Hematopoietic multipotent progenitor cell (in vitro differentiated cells): ENCODE results near the gene CNTN5. TPM values are rescaled to one million over a fixed set of nuclear protein-coding genes. Genes with fewer than 3 reads are reported as not detected.
"Not testable (repeated sequence)": the region's sequence is repeated elsewhere in the genome, so short reads cannot be mapped to it uniquely, and the experiment has no call there.

Source experiments
- DNase-seq, 3 donors: peaks; one replicate each; pipeline ENCODE4 v3.0.0-alpha.2; 2011 to 2015; ENCODE audit warnings: low read depth in 2 of 3, low spot score in 2 of 3
- total RNA-seq: library from RNA; depleted of rRNA; stranded (reverse); fragments of >200 nt; gene quantifications from one replicate; pipeline ENCODE4 v1.2.3, GENCODE V29; 2012

The CNTN5 gene
- not detected for total RNA-seq

DNA sequence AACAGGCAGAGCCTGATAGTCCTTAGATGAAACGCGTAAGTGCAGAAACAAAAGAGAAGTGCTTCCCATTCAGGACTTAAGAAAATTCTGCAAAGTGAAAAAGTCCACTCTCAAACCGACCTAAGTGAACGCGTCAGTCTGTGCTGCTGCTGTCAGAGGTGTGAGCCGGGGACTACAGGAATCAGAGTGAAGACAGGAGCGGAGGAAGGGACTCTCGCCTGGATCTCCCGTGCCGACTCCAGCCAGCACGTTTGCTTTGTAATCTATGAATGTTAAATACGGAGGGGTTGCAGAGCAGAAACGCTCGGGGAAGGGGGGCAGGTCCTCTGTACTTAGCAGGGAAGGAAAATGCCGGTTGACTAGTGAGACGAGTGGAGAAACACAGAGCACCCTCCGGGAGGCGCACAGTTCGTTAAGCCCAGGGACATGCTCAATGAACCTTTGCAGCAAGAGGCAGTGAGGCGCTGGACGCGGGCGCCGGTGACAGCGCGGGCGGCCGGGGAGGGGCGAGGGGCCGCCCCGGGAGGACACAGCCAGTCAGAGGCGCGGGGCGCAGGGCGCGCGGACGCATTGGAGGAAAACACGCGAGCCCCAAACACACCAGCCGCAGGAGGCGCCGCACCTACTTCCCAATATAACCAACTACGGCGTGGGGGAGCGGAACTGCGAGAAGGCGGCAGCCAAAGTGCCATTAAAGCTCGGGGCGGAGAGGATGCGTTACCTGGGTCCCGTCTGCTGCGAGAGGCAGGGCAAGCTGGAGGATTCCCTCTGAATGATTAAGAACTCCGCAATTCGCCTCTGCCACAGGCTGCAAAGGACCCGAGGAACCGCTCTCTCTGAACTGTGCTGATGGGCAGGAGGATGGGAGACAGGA is at the start of gene CNTN5:
CNTN5 (plus strand) TSS at position 598 of the 874 bp plus-strand sequence.
- peak in 2 of 3 donors; percentile 79 to 80 for DNase-seq

DNA sequence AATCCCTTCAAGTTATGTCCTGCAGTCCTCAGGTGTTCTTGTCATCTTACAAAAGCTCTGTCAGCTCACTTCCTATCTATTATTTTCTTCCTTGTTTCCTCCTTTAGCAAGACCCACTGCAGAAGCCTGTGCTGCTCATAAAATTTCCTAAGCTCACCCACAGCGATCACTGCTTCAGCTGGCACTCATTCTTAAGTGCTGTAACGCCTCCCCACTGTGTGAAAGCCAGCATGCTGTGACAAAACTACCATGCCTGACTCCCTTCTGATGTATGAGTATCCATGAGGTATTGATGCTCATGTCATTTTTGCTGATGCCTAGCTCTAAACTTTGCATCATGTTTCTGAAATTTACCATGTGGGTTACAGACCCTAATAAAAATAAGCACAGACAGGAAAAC is 41.5 kb upstream of the CNTN5 start:
- DNase-seq: no peak

DNA sequence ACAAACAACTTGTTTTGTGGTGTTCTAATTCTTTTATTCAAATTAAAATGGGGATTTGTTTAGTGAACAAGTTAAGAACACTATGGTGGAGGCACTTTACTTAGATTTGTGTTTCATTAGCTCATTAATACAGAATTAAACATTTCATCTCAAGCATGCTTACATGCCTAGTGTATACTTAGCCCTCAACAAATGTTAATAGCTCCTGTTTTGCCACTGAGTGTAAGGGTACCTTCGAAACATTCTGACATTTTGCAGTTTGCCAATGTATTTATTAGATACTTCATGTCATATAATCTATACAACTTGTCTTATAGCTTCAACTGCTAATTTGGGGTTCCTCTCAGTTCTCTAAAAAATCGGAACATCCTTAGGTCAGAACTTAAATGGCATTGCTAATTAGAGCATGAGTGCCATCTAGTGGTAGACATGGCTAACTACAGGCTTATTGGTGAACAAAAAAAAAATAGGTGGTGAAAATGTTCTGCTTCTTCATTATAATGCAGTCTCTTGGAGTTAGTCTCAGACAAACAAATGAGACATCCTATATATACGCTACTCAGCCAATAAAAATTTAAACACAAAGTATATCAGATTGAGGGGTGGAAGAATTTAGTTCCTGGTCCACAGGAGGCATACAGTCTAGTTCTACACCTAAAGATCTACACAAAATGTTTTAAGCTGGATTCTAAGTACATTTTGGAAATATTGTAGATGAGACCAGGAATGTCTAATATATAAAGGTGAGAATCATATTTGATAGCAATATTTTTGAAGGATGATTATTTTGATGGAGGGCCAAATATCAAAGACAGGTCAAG is 4.9 kb upstream of the CNTN5 start:
- peak in 2 of 3 donors; percentile 45 to 74 for DNase-seq

DNA sequence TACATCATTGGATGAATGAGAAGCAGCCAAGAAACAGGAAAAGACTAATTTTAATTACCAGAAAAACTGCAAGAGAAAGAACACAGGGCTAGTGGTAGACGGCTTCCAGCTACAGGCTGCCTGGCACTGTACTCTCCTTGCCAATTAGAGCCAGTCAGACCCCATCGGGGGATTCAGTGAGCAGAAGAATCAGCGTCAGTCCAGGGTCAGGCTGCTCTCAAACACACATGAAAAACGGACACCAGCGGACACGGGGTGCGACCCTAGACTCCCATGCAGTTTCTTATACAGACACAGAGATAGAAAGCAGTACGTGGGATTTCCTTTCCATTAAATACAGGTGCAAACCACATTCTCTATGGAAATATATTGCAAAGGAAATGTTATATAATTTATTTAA is 1.1 kb upstream of the CNTN5 start:
- no peak for DNase-seq

DNA sequence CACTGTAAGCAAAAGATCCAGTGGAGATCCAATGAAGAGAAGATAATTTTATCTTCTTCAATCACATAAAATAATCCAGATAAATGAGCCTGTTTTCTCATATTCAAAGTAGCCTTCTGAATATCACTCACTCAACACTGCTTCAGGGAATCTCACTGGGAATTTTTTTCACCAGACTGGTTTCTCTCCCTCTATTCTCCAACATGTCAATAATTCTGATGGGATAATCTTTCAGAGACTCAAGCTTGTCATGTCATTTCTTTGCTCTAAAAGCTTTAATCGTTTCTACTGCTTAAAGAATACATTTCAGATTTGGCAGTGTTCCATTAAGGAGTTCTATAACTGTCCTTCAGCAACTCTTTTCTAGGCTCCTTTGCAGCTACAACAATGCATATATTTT is 16.3 kb downstream of the CNTN5 start:
- DNase-seq: no peak

DNA sequence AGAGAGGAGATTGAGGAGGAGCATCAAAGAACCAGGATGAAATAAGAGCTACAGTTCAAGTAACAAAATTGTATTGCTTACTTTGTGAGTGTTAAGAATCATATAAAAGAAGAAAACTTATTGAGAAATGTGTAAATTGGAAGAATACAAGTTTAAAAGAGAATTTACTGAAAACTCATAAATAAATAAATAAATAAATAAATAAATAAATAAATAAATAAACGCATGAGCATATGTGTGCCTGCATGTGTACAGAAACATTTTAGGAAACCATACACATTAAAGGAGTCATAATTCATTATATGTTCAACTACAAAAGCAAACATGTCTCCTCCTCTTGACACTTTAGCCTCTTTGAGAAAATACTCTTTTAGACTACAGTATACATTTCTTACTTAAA is 42.6 kb downstream of the CNTN5 start:
- no peak for DNase-seq

DNA sequence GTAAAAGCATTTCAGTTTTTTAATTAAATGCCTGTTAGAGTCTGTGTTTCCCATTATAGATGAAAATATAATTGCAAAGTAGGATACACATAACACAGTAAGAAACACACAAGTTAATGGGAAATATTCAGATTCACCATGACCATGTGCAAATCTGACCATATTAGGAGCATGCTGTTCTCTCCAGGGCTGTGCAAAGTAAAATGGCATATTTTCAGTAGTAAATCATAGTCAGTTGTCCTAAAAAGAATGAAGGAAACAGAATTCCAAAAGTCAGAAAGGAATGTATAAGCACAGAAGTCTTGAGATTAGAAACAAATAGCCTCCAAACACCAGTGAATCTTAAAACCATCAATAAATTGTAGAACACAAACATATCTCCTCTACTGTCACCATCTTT is 44.4 kb downstream of the CNTN5 start:
- DNase-seq: no peak

DNA sequence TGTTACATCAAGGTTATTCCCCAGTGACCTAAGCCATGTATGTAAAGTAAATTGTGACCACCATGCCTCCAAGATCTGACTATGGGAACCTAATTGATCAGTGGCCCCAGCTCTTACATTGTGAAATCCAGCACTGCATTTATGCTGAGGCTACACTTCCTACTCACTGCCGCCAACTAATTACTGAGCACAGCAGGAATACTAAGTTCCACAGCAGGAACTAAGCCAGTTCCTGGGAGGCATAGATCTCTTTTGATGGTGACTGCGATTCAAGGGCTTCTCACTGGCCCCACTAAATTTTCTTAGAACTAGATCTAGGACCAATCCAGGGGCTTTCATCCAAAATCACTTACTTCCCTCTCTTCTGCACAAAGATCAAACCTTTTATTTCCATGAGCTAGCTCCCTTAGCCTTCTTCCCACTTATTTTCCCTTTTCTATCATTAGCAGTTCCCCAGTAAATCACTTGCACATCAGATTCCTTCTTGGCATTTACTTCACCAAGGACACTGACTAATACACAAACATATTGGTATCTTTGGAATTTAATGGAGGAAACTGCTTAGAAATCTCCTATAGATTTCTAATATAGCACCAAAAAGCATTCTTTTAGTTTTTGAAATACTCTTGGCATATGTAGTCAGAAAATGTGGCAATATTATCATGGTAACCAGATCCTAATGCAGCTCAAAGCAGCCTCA is 46.0 kb downstream of the CNTN5 start:
- DNase-seq: no peak

DNA sequence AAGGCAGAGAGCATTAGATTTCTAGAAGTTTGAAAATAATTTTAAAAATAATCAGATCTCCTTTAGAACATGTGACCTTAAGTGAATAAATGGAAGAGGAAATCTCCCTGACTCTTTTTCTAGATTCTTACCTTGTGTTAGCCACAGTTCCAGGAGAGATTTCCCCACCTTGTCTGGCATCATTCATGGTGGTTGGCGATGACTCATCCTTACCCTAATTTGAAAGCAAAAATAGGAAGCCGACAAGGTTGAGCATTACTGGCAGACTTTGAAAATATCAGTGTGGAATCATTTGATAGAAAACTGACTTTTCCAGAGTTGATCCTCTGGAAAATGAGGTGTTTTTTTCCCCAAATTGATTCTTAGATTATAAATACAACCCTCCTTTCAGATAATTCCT is 48.1 kb downstream of the CNTN5 start:
- DNase-seq: peak in 2 of 3 donors; percentile 29 to 33

DNA sequence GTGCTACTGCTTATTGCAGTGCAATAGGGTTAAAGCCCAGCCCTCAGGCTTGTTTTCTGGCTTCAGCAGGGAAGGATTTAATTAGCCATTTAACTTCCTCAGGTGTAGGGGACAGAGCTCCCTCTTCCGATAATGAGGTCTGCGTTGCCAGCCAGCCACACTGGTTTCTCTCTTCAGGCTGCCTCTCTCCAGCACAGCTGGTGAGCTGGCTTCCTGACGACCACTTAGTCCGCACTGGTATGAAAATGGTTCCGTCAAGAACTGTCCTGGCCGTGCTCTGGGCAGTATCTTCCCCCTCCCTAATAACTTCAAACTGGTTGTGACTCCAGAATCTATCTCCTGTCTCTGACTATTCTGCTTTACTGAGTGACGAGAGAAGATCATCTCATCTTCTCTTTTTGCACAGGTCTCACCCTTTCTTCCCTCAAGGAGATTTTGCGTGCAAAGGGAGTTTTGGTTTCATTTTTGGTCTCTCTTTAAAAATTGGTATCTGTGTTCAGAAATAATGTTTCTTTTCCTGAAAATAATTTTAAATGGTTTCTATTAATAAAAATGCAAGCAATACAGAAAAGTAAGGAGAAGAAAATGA is 49.2 kb downstream of the CNTN5 start:
- DNase-seq: peak in 2 of 3 donors; percentile 25 to 28

DNA sequence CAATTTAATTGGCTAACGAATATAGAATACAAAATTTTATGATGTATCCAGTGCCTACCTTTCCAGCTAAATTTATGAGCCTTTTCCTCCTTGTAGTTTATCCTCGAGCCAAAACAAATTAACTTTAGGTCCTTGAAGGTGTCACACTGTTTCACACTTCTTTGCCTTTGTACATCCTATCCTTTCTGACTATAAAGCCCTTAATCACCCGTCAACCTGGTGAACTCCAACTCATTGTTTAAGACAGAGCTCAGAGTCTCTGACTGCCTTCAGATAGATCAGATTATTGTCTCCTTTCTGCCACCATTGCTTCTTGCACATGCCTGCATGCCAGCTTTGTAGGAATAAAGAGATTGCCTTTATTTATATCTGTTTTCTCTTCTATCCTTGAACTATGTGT is 58.8 kb downstream of the CNTN5 start:
- DNase-seq: no peak

DNA sequence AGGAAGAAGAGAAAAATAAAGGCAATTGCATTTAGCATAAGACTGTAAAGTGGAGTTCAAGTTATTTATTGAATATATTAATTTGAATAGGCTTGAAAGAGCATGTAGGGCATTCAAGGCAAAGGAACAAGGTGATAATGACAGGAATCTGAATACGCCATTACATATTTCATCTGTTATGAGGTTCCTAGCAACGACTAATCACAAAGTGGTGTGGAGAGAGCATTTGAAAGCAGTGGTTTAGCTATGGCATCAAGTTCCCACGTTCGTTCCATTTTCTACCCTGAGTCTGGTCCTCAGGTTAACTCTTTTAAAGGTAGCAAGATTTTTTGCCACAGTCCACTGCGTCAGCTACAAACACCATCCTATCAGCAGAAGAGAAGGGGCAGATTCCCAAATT is 59.4 kb downstream of the CNTN5 start:
- no peak for DNase-seq

DNA sequence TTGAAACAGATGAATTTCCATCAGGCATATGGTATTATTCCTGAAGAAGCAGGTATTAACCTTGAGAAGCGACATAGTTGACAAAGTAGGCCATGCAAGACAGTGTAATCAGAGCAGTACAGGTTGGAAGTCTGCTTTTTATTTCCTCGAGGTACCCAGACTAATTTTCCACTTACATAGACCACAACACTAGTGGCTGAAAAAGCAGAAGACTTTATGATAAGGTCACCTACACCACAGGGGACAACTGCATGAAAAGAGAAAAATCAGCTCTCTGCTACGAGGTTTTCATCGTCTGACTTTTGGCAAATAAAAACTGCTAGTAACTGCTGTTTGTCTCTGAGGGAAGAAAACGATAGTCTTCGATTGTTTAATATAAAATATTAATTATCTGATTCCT is 77.5 kb downstream of the CNTN5 start:
- no peak for DNase-seq

DNA sequence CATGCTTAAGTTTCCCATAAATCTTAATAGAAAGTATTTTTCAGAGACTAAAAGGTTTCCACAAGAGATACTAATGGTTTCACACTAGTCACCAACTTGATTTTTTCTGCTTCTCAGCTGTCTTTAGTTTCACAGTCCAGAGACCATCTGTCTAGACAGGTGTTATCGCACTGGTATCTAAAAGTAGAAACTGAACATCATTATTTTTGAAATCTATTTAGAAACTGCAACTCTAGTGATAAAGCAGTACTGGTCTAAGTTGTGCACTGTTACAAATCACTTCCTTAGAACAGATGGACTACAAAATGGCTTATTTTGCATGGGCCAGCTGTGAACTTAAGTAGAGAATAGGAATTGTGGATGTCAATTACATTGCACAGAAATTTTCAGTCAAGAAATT is 78.0 kb downstream of the CNTN5 start:
- no peak for DNase-seq

DNA sequence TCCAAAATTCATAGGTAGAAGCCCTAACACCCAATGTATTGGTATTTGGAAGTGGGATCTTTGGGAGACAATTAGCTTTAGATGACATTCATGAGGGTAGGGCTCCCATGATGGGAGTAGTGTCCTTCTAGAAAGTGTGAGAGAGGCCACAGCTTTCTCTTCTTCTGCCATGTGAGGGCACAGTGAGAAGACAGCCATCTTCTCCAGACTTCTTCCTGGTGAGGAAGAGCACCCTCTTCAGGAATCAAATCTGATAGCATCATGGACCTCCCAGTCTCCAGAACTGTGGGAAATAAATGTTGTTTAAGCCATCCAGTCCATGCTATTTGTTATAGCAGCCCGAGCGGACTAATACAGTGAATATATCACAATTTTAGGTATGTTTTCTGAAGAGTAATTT is 96.9 kb downstream of the CNTN5 start:
- no peak for DNase-seq

DNA sequence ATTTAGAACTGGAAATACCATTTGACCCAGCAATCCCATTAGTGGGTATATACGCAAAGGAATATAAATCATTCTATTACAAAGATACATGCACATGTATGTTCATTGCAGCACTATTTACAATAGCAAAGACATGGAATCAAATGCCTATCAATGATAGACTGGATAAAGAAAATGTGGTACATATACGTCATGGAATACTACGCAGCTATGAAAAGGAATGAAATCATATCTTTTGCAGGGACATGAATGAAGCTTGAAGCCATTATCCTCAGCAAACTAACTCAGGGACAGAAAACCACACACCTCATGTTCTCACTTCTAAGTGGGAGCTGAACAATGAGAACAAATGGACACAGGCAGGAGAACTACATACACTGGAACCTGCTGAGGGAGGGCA is 113.1 kb downstream of the CNTN5 start:
- DNase-seq: not testable (repeated sequence)

DNA sequence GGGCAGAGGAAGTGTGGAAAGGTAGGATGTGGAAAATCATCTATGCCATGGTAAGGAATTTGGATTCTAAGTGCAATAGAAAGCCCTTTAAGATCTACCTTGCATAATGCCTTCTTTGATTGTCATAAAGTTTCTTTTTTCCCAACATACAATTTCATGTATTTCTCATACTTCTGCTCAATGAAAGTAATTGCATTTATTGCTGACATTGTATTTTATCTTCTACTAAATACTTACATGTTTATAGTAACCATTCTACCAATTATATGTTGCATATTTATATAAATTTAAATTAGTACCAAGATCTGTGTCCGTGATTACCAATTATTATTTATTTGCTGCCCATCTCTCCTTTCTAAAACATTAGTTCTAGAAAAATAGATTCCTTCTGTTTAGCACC is 114.8 kb downstream of the CNTN5 start:
- no peak for DNase-seq

DNA sequence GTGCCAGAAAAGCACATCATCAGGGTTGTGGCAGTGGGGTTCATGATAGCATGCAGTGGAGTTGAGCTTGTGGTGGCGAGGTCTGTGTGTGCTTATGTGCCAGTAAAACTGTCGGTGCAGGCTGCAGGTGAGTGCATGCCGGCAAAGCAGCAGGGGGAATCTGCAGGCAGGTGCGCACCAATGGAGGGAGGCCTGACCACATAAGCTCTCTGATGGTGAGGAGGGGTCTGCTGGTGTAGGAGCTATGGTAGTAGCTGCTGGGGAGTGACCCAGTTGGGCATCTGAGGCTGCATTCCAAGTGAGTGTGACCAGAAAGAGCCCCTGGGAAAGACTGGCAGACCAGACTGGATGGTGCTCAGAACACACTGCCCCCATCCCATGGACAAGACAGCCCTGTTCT is 121.5 kb downstream of the CNTN5 start:
- no peak for DNase-seq

DNA sequence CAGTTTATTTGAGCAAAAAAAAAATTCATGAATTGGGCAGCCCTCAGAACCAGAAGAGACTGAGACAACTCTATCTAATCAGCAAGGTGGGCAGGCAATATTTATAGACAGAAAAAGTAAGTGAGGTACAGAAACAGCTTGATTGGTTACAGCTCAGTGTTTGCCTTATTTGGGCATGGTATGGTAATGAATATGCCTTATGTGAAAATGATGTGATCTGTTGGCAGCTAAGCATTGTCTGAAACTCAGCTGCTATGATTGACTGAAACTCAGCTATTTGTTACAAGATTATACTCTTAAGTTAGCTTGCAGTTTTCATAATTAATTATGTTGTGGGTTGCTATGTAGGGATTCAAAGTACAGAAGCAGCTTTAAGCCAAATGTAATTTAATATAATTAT is 127.6 kb downstream of the CNTN5 start:
- DNase-seq: no peak

DNA sequence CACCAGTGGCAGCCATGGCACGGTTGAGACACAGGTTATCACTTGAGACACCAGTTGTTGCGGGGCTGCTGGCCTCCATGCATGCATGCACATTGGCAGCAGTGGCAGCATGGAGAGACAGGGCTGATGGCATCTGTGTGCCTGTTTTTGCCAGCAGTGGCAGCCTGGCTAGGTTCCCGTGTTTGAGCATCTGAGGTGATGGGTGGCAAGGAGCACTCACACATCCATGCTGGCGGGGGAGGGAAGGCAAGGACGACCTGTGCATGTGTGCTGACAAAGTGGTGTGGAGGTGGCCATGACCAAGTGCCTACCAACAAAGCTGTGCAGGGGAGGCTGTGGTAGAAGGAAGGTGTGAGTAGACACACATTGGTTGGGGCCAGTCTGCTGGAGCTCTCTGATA is 133.5 kb downstream of the CNTN5 start:
- DNase-seq: no peak

DNA sequence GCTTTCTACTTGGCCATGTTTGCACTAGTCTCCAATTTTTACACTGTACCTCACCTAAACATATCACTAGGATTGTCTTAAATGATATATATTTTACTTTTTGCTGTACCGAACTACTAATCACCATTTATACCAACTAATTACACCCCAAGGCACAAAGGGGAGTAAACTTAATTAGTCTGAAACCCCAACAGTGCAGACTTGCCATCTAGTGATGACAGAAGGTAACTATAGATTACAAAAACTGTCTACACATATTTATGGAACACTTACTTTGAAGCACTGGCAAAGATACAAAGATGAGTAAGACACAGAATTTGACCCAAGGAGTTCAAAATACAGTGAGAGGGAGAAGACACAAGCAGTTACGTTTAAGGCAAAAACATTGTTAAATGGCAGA is 139.7 kb downstream of the CNTN5 start:
- no peak for DNase-seq
